Measurements from ENCODE around the gene SUCO. TPM values are rescaled to one million over a fixed set of nuclear protein-coding genes. Genes with fewer than 3 reads are reported as not detected.

SUCO gene
- total RNA-seq, 1 donor from 2014 or later, result 36.0 TPM

- intact Hi-C loops (cut with micrococcal nuclease), result no loop called here
These were observed 18.8 kb upstream of the SUCO start for GRCh38 chr1:172514108-172514507.

GRCh38 chr1:172515436-172515835, 17.5 kb upstream of the SUCO start:
- intact Hi-C loops (cut with micrococcal nuclease), result no loop called here

GRCh38 chr1:172515927-172516326, 17.0 kb upstream of the SUCO start:
- intact Hi-C loops (cut with micrococcal nuclease), result no loop called here

- intact Hi-C loops (cut with micrococcal nuclease), result no loop called here
These were observed 15.9 kb upstream of the SUCO start for GRCh38 chr1:172517081-172517480.

GRCh38 chr1:172517545-172517944, 15.4 kb upstream of the SUCO start:
- intact Hi-C loops (cut with micrococcal nuclease), result no loop called here

- intact Hi-C loops (cut with micrococcal nuclease), result no loop called here
These were observed 3.6 kb upstream of the SUCO start for GRCh38 chr1:172529304-172529703.

- intact Hi-C loops (cut with micrococcal nuclease), result loop anchor here (5.0 to 10.0 kb wide), 4 partner anchors 57 to 1185 kb away; partner anchors contain the start of genes DNM3 and KLHL20
These were observed 3.0 kb upstream of the SUCO start for GRCh38 chr1:172530000-172530399.

- intact Hi-C loops (cut with micrococcal nuclease), result loop anchor here (1.0 to 10.0 kb wide), 11 partner anchors 56 to 1628 kb away; partner anchors contain the start of genes CENPL, DARS2, DNM3 and KLHL20
These were observed 1.4 kb upstream of the SUCO start for GRCh38 chr1:172531412-172532182.

GRCh38 chr1:172532183-172532699, 709 bp upstream of the SUCO start:
- intact Hi-C loops (cut with micrococcal nuclease), result loop anchor here (1.0 to 10.0 kb wide), 11 partner anchors 55 to 1627 kb away; partner anchors contain the start of genes CENPL, DARS2, DNM3 and KLHL20

- intact Hi-C loops (cut with micrococcal nuclease), result loop anchor here (1.0 to 10.0 kb wide), 8 partner anchors 54 to 1181 kb away; partner anchors contain the start of genes DNM3, KLHL20, METTL13 and PRDX6
These were observed 682 bp downstream of the SUCO start for GRCh38 chr1:172533513-172534151.

GRCh38 chr1:172536256-172536655, 3.3 kb downstream of the SUCO start:
- intact Hi-C loops (cut with micrococcal nuclease), result loop anchor here (10.0 kb wide), 1 partner anchor 1179 kb away; the partner anchor contains the start of gene KLHL20

- intact Hi-C loops (cut with micrococcal nuclease), result loop anchor here (10.0 kb wide), 1 partner anchor 1177 kb away; the partner anchor contains the start of gene KLHL20
These were observed 4.4 kb downstream of the SUCO start for GRCh38 chr1:172537366-172537765.

- intact Hi-C loops (cut with micrococcal nuclease), result loop anchor here (10.0 kb wide), 1 partner anchor 1177 kb away; the partner anchor contains the start of gene KLHL20
These were observed 5.0 kb downstream of the SUCO start for GRCh38 chr1:172537827-172538391.

GRCh38 chr1:172540635-172541034, 7.7 kb downstream of the SUCO start:
- intact Hi-C loops (cut with micrococcal nuclease), result no loop called here

GRCh38 chr1:172544481-172545104, 11.6 kb downstream of the SUCO start:
- intact Hi-C loops (cut with micrococcal nuclease), result no loop called here

GRCh38 chr1:172545396-172546004, 12.6 kb downstream of the SUCO start:
- intact Hi-C loops (cut with micrococcal nuclease), result no loop called here

- intact Hi-C loops (cut with micrococcal nuclease), result no loop called here
These were observed 14.1 kb downstream of the SUCO start for GRCh38 chr1:172547071-172547470.

- intact Hi-C loops (cut with micrococcal nuclease), result no loop called here
These were observed 16.8 kb downstream of the SUCO start for GRCh38 chr1:172549621-172550280.

GRCh38 chr1:172551279-172551678, 18.3 kb downstream of the SUCO start:
- intact Hi-C loops (cut with micrococcal nuclease), result no loop called here

- intact Hi-C loops (cut with micrococcal nuclease), result no loop called here
These were observed 22.0 kb downstream of the SUCO start for GRCh38 chr1:172554915-172555314.
